LNCaP clone FGC (cell line): Measurements from ENCODE around the gene ZNF862.

Experiments used
- DNase-seq: peaks from one replicate; pipeline ENCODE4 v3.0.0-alpha.2; 2011; ENCODE audit warnings: low read depth
- H3K4me3 ChIP-seq: 2 replicates; pipeline ENCODE4 v1.5.1; 2011; ENCODE audit warnings: mild to moderate bottlenecking, low read depth, low read length, control low read depth
- TF ChIP-seq, protein P1 (sequence below): IDR thresholded peaks from 2 replicates; pipeline ENCODE4 v1.5.1; 2012; ENCODE audit warnings: mild to moderate bottlenecking; ENCODE audit not compliant: control insufficient read depth, insufficient read depth; ENCODE audit errors: extremely low read depth

The ZNF862 gene

DNA sequence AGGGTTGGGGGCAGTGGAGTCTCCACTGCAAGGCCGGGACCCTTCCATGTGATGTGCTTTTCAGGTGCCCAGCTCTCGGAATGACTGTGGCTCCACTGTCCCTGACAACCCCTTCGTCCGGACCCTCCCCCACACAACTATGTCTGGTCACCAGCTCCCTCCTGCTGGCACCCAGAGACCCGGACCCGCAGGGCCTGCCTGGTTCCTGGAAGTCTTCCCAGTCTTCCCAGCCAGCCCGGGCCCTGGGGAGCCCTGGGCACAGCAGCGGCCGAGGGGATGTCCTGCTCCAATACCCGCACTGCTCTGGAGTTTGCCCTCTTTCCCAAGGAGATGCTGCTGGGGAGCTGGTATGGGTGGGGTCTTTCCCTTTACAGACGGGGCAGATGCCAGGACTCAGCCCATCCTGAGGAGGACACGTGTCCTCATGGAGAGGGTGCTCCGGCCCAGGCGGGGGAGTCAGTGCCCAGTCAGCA is 41.1 kb downstream of the ZNF862 start:
- H3K4me3 ChIP-seq, result no peak overlapping the region
- TF ChIP-seq, protein P1, sequence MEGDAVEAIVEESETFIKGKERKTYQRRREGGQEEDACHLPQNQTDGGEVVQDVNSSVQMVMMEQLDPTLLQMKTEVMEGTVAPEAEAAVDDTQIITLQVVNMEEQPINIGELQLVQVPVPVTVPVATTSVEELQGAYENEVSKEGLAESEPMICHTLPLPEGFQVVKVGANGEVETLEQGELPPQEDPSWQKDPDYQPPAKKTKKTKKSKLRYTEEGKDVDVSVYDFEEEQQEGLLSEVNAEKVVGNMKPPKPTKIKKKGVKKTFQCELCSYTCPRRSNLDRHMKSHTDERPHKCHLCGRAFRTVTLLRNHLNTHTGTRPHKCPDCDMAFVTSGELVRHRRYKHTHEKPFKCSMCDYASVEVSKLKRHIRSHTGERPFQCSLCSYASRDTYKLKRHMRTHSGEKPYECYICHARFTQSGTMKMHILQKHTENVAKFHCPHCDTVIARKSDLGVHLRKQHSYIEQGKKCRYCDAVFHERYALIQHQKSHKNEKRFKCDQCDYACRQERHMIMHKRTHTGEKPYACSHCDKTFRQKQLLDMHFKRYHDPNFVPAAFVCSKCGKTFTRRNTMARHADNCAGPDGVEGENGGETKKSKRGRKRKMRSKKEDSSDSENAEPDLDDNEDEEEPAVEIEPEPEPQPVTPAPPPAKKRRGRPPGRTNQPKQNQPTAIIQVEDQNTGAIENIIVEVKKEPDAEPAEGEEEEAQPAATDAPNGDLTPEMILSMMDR, result no peak
- DNase-seq, result no peak

DNA sequence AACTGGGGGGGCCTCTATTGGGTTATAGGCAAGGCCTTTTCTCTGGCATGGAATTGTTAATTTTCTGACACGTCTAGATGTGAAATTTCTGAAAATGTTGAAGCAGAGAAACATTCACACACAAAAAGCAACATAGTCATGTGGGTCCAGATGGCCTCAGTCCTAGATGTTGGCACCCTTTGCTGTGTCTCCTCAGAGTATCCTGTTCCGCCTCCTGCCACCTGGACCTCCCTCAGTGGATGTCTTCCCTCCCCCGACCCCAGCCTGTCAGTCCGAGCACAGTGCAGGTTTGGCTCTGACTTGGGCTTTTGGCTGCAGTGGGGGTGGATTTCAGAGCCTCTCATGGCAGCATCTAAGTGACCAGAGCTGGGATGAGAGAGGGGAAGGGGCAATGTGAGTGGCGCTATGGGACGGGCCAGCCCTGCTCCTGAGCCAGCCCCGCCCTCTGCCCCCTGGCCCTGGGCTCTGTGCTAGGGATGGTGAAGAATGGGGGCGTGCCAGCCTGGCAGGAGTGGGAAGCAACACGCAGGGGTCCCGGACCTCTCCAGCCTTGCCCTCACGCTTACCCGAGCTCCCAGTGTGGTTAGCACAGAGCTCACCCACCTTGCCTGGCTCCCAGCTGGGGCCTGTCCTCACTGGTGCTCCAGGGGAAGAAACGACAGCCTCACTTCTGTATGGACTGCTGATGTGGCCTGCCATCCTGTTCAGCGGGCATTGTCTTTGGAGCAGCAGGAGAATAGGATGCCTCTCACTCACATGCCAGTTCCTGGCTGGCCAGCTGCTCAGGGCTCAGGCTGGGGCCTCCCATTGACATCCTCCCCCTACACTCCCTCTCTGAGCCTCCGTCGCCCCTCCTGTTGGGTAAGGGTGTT is 41.8 kb downstream of the ZNF862 start:
- no peak overlapping the region for H3K4me3 ChIP-seq
- DNase-seq, result no peak
- TF ChIP-seq, protein P1, result no peak

DNA sequence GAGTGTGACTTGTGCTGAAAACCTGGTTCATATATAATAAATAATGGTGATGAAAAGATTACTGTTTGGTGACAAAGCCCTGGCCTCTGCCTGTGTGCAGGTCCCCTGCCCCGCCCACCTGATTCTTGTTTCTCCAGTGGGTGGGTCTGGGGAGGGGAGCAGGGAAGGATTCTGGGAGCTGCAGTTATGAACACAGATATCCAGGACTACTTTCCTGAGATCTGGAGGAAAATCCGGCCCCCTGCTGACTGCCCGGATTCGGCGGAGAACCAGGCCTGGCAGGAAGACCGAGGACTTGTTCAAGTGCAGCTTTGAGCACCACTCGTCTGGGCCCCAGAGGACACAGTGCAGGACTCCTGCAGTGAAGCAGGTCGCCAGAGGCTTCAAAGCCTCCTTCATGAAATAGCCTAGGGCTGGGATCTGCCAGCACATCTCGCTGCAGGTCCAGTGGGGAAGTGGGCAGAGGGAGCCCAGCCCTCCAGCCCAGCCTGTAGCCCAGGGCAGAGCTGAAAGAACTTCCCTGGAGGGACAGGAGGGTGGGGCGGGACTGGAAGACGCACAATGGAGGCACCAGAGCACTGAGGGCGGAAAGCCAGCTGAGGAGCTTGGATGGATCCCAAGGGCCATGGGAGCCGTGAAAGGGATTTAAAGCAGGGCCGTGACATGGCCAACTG is 42.6 kb downstream of the ZNF862 start:
- TF ChIP-seq, protein P1, result no peak
- DNase-seq, result no peak
- H3K4me3 ChIP-seq, result no peak overlapping the region

DNA sequence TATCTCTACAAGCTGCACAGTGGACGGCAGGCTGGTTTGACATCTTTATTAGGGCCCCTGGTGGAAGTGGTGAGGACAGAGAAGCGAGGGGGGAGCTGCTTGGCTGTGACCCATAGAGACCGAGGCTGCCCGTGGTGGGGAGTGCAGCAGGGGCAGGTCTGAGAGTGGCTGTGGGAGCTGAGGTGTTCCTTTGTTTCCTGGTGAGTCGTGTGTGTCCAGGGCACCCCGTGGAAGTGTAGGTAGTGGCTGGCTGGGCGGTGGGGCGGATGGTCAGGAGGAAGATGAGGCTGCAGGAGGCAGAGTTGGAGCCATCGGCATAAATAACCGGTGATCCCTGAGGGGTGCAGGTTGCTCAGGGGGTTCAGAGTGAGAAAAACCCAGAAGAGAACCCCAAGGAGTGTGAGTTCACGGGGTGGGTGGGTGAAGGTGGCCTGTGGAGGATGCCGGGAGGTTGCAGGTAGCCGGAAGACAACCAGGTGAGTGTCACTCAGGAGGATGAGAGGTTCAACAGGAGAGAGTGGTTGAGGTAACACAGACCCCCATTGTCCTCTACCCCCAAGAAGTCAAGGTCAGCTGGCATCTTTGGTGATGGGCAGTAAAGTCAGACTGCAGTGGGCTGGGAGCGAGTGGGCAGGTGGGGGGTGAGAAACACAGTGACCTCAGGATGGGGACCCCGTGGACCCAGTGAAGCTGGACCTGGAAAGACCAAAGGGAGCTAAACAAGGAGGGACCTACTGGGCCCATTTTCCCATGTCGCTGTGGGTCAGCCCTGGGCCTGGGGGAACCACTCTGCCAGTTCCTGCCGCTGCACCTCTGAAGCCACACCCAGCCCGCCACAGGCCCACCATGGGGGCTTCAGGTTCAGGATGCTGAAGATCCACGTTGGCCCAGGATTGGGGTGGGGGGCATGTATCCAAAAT is 43.4 kb downstream of the ZNF862 start:
- TF ChIP-seq, protein P1, result no peak
- no peak for DNase-seq
- no peak overlapping the region for H3K4me3 ChIP-seq

DNA sequence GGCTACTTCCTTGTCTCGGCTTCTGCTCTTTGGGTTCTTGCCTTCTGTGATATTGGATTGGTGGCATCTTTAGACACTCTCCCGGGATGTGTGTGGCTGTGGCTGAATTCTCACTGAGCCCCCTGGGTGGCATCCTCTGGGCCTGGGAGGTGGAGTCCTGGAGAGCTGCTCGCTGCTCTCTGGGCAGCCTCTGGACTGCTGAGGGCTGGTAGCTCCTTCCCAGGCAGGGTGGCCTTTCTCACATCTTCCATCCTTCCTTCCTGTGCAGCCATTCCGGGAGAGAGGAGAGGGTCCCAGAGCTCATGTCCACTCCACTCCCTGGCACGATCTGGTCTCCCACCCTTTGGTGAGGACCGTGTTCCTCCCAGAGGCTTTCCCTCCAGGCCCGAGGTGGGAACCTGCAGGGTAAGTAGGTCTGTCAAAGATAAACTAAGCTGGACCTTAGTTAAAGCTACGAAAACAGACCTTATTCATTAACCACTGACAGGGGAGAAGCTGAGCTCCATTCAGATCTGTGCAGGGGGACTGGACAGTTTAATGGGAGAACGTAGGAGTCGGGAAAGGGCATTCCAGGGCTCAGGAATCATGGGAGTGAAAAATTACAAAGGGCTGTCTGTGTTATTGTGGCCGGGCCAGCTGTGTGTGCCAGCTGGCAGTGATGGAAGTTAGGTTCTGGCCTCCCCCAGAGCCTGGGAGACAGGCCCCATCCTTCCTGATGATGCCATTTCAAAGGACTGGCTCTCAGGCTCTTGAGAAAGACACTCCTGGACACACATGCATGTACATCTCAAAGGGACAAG is 44.3 kb downstream of the ZNF862 start:
- H3K4me3 ChIP-seq, result no peak overlapping the region
- DNase-seq, result no peak
- TF ChIP-seq, protein P1, result no peak

DNA sequence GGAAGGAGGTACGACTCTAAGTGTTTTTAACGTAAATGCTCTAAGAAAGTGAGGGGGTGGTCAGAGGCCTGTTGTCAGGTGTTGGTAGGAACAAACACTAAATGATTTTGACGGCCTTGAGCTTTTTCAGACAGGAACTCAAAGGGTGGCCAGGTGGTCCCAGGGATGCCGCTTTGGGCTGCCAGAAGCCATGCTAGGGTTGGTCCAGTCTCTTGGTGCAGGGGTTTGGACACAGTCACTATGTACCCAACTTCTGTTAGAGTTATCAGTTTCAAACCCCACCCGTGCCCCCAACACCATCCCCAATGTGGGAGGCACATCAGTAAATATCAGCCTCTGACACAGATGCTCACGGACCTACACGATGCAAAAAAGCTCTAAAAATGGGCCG is 44.9 kb downstream of the ZNF862 start:
- TF ChIP-seq, protein P1, result no peak
- H3K4me3 ChIP-seq, result no peak overlapping the region
- DNase-seq, result no peak
